ENCODE measurements around the gene PDCL2. TPM values are rescaled to one million over a fixed set of nuclear protein-coding genes. Genes with fewer than 3 reads are reported as not detected.

PDCL2 gene
- total and polyA plus RNA-seq, 2 of the 8 experiments (the other 6 are each of a cell fraction or from before 2014, with no cell fraction given): not detected

DNA sequence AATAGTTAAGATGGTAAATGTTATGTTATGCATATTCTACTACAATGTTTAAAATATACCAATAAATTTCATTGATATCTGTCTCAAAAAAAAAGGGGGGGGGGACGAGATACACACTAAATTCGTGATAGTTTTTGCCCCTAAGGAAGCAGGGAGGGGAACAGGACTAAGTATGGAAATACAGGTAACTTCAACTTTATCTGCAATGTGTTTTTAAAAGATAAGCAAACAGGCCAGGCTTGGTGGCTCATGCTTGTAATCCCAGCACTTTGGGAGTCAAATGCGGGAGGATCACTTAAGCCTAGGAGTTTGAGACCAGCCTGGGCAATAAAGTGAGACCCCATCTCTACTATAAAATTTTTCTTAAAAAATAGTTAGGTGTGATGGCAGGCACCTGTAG is 31.9 kb downstream of the PDCL2 start:
- no peak overlapping the region for H4K8ac ChIP-seq (ENCODE audit: extremely low read depth, insufficient read depth, low read length)
- no peak overlapping the region for H3K9ac ChIP-seq (replicated peaks in 1 of 4; ENCODE audit: extremely low read depth in 1 of 4, low read depth in 3 of 4, low read length in 3 of 4)
- no peaks in the 10 kb centered on the region for H3K27me3 ChIP-seq (replicated peaks in 1 of 4; ENCODE audit: control insufficient read depth in 3 of 4, extremely low read depth in 1 of 4, insufficient read depth in 3 of 4, low read length in 3 of 4)
- no peak overlapping the region for H2BK120ac ChIP-seq (replicated peaks; ENCODE audit: low read depth, low read length)
- H2BK12ac ChIP-seq (ENCODE audit: low read depth, low read length): no peak overlapping the region
- TF ChIP-seq FOSL1 (IDR thresholded peaks at IDR 0.05; ENCODE audit: insufficient read depth, low read depth, low read length): no peak
- TF ChIP-seq ASH2L (IDR thresholded peaks at IDR 0.05; ENCODE audit: low read length): no peak
- TF ChIP-seq, protein P1, sequence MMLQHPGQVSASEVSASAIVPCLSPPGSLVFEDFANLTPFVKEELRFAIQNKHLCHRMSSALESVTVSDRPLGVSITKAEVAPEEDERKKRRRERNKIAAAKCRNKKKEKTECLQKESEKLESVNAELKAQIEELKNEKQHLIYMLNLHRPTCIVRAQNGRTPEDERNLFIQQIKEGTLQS (IDR thresholded peaks at IDR 0.05; ENCODE audit: insufficient read depth, low read depth, low read length): no peak
- H2BK5ac ChIP-seq (ENCODE audit: low read depth, low read length): no peak overlapping the region
- no peak overlapping the region for H3K18ac ChIP-seq (ENCODE audit: extremely low read depth, low read length)
- ChIA-PET POLR2A (ENCODE audit: partially characterized antibody) (no interaction called here), CTCF (ENCODE audit: partially characterized antibody) (interaction anchor here (1.4 kb wide), 1 partner anchor 103 kb away, joined by 3 read pairs; no protein-coding TSS in a partner anchor)
- no peak overlapping the region for H3K4ac ChIP-seq (replicated peaks; ENCODE audit: insufficient read length, low read depth, low read length)
- H3K9me3 ChIP-seq (ENCODE audit: insufficient read depth in 2 of 2, low read depth in 1 of 2, low read length in 1 of 2): no peaks in the 10 kb centered on the region
- H3K23me2 ChIP-seq (ENCODE audit: low read depth, low read length): no peaks in the 10 kb centered on the region
- no peak overlapping the region for H3K56ac ChIP-seq (replicated peaks; ENCODE audit: insufficient read length, low read depth, low read length)
- no peaks in the 10 kb centered on the region; a peak in 2 of 7 replicates for H3K4me1 ChIP-seq (replicated peaks in 1 of 4; ENCODE audit: control insufficient read depth in 3 of 4, insufficient read depth in 4 of 4, low read length in 3 of 4)
- no peaks in the 10 kb centered on the region for H3K79me1 ChIP-seq (ENCODE audit: low read depth, low read length)
- no peak overlapping the region for H2AK5ac ChIP-seq (ENCODE audit: low read depth, low read length)
- H2BK20ac ChIP-seq (ENCODE audit: low read length): no peak overlapping the region
- no peak overlapping the region for H4K91ac ChIP-seq (replicated peaks; ENCODE audit: insufficient read length, low read length)
- no peaks in the 10 kb centered on the region for H3K36me3 ChIP-seq (ENCODE audit: control insufficient read depth in 2 of 4, insufficient read depth in 4 of 4, low read length in 3 of 4)
- H3K79me2 ChIP-seq (ENCODE audit: control insufficient read depth in 1 of 2, insufficient read depth in 2 of 2, low read length in 2 of 2): no peaks in the 10 kb centered on the region
- no peak overlapping the region for H3K4me3 ChIP-seq (ENCODE audit: extremely low read depth in 1 of 4, insufficient read depth in 2 of 4, low read depth in 3 of 4, low read length in 4 of 4)
- H3K4me2 ChIP-seq (ENCODE audit: insufficient read depth in 1 of 2, low read depth in 2 of 2, low read length in 2 of 2): no peak overlapping the region
- no peak overlapping the region for H2AFZ ChIP-seq (ENCODE audit: low read length)
- H3K23ac ChIP-seq (ENCODE audit: insufficient read length): no peak overlapping the region
- 89% methylated on average over 3 of the region's 3 CpGs; no CpG with 5 or more reads in 1 of the 2 experiments for WGBS, 2 experiments (ENCODE audit: extremely low coverage in 1 of 2, insufficient coverage in 1 of 2, insufficient read length in 1 of 2, insufficient replicate concordance in 2 of 2, low coverage in 1 of 2, low lambda C conversion rate in 2 of 2, missing lambda C conversion rate in 1 of 2)
- no peak overlapping the region for H3K14ac ChIP-seq (ENCODE audit: insufficient read length)
- no peak overlapping the region for H4K5ac ChIP-seq (ENCODE audit: insufficient read length, low read depth, low read length)
- DNase-seq (ENCODE audit: low read depth in 1 of 2, low spot score in 2 of 2) (no peak), FAIRE-seq (no peak)
- no peak overlapping the region for H2BK15ac ChIP-seq (ENCODE audit: low read length)
- H4K20me1 ChIP-seq (replicated peaks in 1 of 2; ENCODE audit: control insufficient read depth in 1 of 2, insufficient read depth in 2 of 2, low read length in 2 of 2): no peaks in the 10 kb centered on the region
- H3K27ac ChIP-seq (ENCODE audit: low read depth, low read length): no peak overlapping the region

Measured in H1 (cell line).